ENCODE data around the gene MAN1A1. TPM values are rescaled to one million over a fixed set of nuclear protein-coding genes. Genes with fewer than 3 reads are reported as not detected.
A peak's percentile ranks its signal among the peaks of the same experiment; 100 is the strongest.

Gene MAN1A1
- polyA plus RNA-seq, 3 donors from 2014 or later: 33.9 to 64.9 (median 56.7) TPM

GRCh38 chr6:119142637-119143036 lies 206.9 kb downstream of the MAN1A1 start:
- Mint-ChIP-seq H3K9me3 (no peaks in the 10 kb centered on the region), H3K4me1 (peaks cover 40 to 54% of the 10 kb centered on the region in 2 donors), H3K27me3 (ENCODE audit: low read depth in 3 of 3) (peaks cover 0 to 3% (median 0%) of the 10 kb centered on the region in 3 donors)

GRCh38 chr6:119142041-119142440 lies 207.5 kb downstream of the MAN1A1 start:
- no peak for DNase-seq
- Mint-ChIP-seq H3K9me3 (no peaks in the 10 kb centered on the region), H3K36me3 (no peaks in the 10 kb centered on the region), H3K27me3 (ENCODE audit: low read depth in 3 of 3) (peaks cover 0 to 1% (median 0%) of the 10 kb centered on the region in 3 donors), H3K4me1 (peaks cover 41 to 54% of the 10 kb centered on the region in 2 donors), H3K4me3 (no peak overlapping the region), H3K27ac (no peak overlapping the region)

More at GRCh38 chr6:119142637-119143036, 206.9 kb downstream of the MAN1A1 start:
- Mint-ChIP-seq H3K36me3 (no peaks in the 10 kb centered on the region), H3K4me3 (no peak overlapping the region), H3K27ac (peak overlapping the region in 1 of 6 donors; percentile 3)
- DNase-seq: no peak

- Mint-ChIP-seq H3K27ac (peak overlapping the region in 4 of 6 donors; percentile 32 to 86 (median 52)), H3K36me3 (no peaks in the 10 kb centered on the region), H3K9me3 (no peaks in the 10 kb centered on the region), H3K4me1 (peaks cover 41 to 50% of the 10 kb centered on the region in 2 donors), H3K27me3 (ENCODE audit: low read depth in 3 of 3) (peaks cover 0 to 1% (median 0%) of the 10 kb centered on the region in 3 donors), H3K4me3 (peak overlapping the region in 4 of 5 donors; percentile 9 to 80 (median 42))
- DNase-seq: no peak
These were observed 209.1 kb downstream of the MAN1A1 start for GRCh38 chr6:119140196-119141140.

GRCh38 chr6:119138906-119139541 lies 210.5 kb downstream of the MAN1A1 start:
- peak overlapping the region; percentile 47 to 80 (median 70) for H3K4me3 Mint-ChIP-seq
- peak in 2 of 3 donors; percentile 12 to 27 for DNase-seq
- peaks cover 35 to 41% of the 10 kb centered on the region in 2 donors for H3K4me1 Mint-ChIP-seq
- peak overlapping the region; percentile 65 to 86 (median 74) for H3K27ac Mint-ChIP-seq
- no peaks in the 10 kb centered on the region for H3K36me3 Mint-ChIP-seq
- no peaks in the 10 kb centered on the region for H3K9me3 Mint-ChIP-seq
- peaks cover 0 to 1% (median 0%) of the 10 kb centered on the region in 3 donors for H3K27me3 Mint-ChIP-seq (ENCODE audit: low read depth in 3 of 3)

- Mint-ChIP-seq H3K27ac (peak overlapping the region in 4 of 6 donors; percentile 1 to 30 (median 14)), H3K9me3 (no peaks in the 10 kb centered on the region), H3K27me3 (ENCODE audit: low read depth in 3 of 3) (peaks cover 0 to 1% (median 0%) of the 10 kb centered on the region in 3 donors), H3K36me3 (no peaks in the 10 kb centered on the region), H3K4me3 (peak overlapping the region in 1 of 5 donors; percentile 19), H3K4me1 (peaks cover 35 to 41% of the 10 kb centered on the region in 2 donors)
- no peak for DNase-seq
These were observed 212.1 kb downstream of the MAN1A1 start for GRCh38 chr6:119137194-119138072.

GRCh38 chr6:119134752-119135151 lies 214.8 kb downstream of the MAN1A1 start:
- DNase-seq: no peak
- no peaks in the 10 kb centered on the region for H3K9me3 Mint-ChIP-seq
- no peaks in the 10 kb centered on the region for H3K36me3 Mint-ChIP-seq
- H3K27ac Mint-ChIP-seq: no peak overlapping the region
- no peaks in the 10 kb centered on the region for H3K27me3 Mint-ChIP-seq (ENCODE audit: low read depth in 3 of 3)
- no peak overlapping the region for H3K4me3 Mint-ChIP-seq
- peaks cover 26 to 29% of the 10 kb centered on the region in 2 donors for H3K4me1 Mint-ChIP-seq

GRCh38 chr6:119133400-119133799 lies 216.2 kb downstream of the MAN1A1 start:
- Mint-ChIP-seq H3K27ac (peak overlapping the region in 2 of 6 donors; percentile 29 to 59), H3K4me3 (no peak overlapping the region), H3K9me3 (no peaks in the 10 kb centered on the region), H3K27me3 (ENCODE audit: low read depth in 3 of 3) (no peaks in the 10 kb centered on the region), H3K4me1 (peaks cover 15 to 21% of the 10 kb centered on the region in 2 donors), H3K36me3 (no peaks in the 10 kb centered on the region)
- DNase-seq: no peak

GRCh38 chr6:119132261-119132981 lies 217.1 kb downstream of the MAN1A1 start:
- Mint-ChIP-seq H3K27ac (no peak overlapping the region), H3K4me1 (peaks cover 5 to 11% of the 10 kb centered on the region in 2 donors), H3K27me3 (ENCODE audit: low read depth in 3 of 3) (no peaks in the 10 kb centered on the region), H3K4me3 (no peak overlapping the region), H3K9me3 (no peaks in the 10 kb centered on the region), H3K36me3 (no peaks in the 10 kb centered on the region)
- DNase-seq: no peak

- no peak overlapping the region for H3K4me3 Mint-ChIP-seq
- no peak for DNase-seq
- H3K9me3 Mint-ChIP-seq: no peaks in the 10 kb centered on the region
- H3K27me3 Mint-ChIP-seq (ENCODE audit: low read depth in 3 of 3): peaks cover 0 to 2% (median 2%) of the 10 kb centered on the region in 3 donors
- H3K4me1 Mint-ChIP-seq: peaks cover 0 to 5% of the 10 kb centered on the region in 2 donors
- no peak overlapping the region for H3K27ac Mint-ChIP-seq
- no peaks in the 10 kb centered on the region for H3K36me3 Mint-ChIP-seq
These were observed 219.5 kb downstream of the MAN1A1 start for GRCh38 chr6:119129968-119130484.

- Mint-ChIP-seq H3K36me3 (no peaks in the 10 kb centered on the region), H3K4me3 (no peak overlapping the region)
These were observed 220.2 kb downstream of the MAN1A1 start for GRCh38 chr6:119129148-119129967.

GRCh38 chr6:119128252-119128912 lies 221.2 kb downstream of the MAN1A1 start:
- no peak overlapping the region for H3K27ac Mint-ChIP-seq
- H3K9me3 Mint-ChIP-seq: no peaks in the 10 kb centered on the region
- H3K4me1 Mint-ChIP-seq: peaks cover 0 to 5% of the 10 kb centered on the region in 2 donors
- H3K4me3 Mint-ChIP-seq: no peak overlapping the region
- H3K36me3 Mint-ChIP-seq: no peaks in the 10 kb centered on the region
- no peak for DNase-seq
- peaks cover 0 to 2% (median 2%) of the 10 kb centered on the region in 3 donors for H3K27me3 Mint-ChIP-seq (ENCODE audit: low read depth in 3 of 3)

More at GRCh38 chr6:119129148-119129967, 220.2 kb downstream of the MAN1A1 start:
- H3K27ac Mint-ChIP-seq: no peak overlapping the region
- peaks cover 0 to 2% (median 2%) of the 10 kb centered on the region in 3 donors for H3K27me3 Mint-ChIP-seq (ENCODE audit: low read depth in 3 of 3)
- DNase-seq: peak; percentile 45 to 62 (median 56)
- H3K9me3 Mint-ChIP-seq: no peaks in the 10 kb centered on the region
- peaks cover 0 to 5% of the 10 kb centered on the region in 2 donors for H3K4me1 Mint-ChIP-seq

All from immature natural killer cell (primary cell).